GM12801 (cell line): Measurements from ENCODE around the gene PREX1.

Experiments used
- TF ChIP-seq, protein P1 (sequence below): IDR thresholded peaks from one replicate; pipeline ENCODE4 v1.5.1; 2011; ENCODE audit warnings: control low read depth; ENCODE audit not compliant: insufficient read length; ENCODE audit errors: extremely low read depth

PREX1 gene

DNA sequence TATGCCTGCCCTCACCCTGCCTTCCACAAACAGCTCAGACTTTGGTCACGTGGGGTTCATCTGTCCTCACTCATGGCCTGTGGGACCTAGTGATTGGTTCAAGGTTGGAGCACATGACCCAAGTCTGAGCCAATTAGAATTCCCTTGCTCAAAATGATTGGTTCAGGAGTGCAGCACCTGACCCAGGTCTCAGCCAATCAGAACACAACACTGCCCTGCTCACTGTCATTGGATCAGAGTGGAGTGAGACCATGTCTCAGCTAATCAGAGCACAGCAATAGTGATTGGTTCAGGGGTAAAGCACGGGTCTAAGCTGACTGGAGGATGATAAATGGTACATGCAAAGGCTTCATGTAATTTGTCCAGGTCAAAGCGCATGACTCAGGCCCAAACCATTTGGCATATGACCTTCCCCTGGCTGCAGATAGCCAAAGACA is 102.2 kb downstream of the PREX1 start:
- TF ChIP-seq, protein P1, sequence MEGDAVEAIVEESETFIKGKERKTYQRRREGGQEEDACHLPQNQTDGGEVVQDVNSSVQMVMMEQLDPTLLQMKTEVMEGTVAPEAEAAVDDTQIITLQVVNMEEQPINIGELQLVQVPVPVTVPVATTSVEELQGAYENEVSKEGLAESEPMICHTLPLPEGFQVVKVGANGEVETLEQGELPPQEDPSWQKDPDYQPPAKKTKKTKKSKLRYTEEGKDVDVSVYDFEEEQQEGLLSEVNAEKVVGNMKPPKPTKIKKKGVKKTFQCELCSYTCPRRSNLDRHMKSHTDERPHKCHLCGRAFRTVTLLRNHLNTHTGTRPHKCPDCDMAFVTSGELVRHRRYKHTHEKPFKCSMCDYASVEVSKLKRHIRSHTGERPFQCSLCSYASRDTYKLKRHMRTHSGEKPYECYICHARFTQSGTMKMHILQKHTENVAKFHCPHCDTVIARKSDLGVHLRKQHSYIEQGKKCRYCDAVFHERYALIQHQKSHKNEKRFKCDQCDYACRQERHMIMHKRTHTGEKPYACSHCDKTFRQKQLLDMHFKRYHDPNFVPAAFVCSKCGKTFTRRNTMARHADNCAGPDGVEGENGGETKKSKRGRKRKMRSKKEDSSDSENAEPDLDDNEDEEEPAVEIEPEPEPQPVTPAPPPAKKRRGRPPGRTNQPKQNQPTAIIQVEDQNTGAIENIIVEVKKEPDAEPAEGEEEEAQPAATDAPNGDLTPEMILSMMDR, result no peak

DNA sequence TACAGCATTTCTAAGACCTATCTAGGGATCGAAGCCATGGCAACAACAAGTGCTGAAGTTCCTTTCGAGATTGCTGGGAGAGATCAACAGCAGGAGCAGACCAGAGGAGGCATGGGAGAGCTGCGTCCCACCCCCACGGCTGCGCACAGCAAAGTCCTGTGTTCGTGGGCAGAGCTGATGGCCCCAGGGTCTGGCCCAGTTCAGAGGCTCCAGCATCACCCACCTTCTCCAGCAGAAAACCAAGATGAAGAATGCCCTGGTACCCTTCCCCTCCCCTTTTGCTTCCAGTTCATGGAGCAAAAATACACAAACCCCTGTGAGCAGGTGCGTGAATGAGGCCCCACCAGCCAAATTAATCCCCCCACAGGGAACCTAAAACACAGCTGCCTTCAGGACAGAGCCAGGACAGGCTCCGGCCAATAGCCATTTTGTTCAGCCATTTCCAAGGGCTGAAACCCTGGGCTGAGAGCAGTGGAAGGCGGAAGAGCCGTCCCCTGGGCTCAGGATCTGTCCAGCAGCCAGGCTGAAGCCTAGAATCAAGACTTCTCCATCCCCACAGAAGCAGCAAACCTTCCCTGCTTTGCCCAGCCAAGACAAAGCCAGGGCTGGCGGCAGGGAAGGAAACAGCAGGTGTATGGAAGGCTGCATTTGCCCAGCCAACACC is 102.8 kb downstream of the PREX1 start:
- TF ChIP-seq, protein P1, result no peak

DNA sequence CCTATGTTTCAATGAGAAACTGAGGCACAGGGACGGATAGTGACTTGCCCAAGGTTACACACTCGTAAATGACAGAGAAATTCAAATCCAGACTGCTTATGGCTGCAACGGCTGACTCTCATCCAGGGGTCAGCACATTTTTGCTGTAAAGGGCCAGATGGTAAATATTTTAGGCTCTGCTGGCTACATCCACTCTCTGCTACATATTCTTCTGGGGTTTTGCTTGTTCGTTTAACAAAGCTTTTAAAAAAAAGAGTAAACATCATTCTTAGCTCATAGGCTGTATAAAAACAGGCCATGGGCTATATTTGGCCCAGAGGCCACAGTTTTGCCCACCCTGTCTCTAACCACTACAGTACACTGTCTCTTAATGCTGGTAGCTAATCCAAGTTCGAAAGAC is 103.4 kb downstream of the PREX1 start:
- TF ChIP-seq, protein P1, result no peak

DNA sequence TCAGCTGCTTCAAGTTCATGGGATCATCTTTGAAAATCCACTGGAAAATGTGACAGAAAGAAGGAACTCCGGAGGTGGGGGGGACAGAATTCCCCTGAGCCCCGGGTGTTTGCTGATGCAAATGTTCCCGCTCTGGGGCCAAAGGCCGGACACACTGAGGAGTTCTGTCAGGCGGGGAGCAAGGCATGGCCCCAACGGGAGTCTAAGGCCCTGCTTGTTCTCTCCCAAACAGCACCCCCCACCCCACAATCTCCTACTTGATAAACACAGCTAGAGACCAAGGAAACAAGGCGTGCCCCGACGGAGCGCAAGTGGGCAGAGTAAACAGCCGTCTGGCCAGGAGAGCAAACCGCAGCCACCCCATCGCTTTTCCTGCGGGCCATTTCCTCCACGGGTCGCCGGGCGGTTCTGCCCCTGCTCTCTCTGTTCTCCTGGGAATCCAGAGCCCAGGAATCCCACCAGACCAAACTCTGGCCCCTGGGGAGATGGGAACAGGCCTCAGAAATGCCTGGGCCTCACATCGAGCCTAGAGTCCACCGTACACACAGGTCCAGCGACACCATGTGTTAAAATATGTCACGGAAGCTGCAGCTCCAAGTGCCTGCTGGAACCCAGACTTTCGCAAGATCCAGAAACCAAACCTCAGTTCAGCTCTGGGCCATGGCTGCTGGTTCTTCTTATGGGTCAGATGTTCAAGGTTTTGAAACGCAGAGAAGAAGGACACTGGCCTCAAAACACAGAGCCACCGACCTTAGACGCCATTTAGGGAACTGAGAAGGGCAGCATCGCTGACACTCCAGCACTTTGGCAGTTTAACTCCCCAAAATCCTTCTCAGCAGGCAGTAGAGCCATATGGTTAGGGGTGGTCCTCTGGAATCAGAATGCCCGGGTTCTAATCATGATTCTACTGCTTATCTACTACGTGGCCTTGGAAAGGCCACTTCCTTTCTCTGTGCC is 104.2 kb downstream of the PREX1 start:
- TF ChIP-seq, protein P1, result no peak

DNA sequence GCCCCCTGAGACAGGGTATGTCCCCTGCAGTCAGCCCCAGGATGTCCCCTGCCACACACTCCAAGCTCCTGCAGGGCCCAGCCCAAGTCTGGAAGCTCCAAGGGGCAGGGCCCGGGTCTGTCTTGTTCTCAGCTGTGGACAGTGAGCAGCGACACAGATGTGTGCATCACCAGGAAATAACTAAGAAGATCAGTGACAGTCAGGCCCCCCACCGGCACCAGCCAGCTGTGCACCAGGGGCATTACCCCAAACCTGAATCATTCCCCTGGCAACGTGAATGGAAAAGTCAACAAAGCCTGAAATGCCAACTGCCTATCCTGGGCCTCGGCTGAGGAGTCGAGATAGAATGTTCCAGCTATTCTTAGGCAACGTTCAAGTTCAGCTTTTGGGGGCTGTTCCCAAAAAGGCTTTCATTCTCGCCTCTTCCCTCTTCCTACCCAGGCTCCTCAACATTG is 105.0 kb downstream of the PREX1 start:
- TF ChIP-seq, protein P1, result no peak

DNA sequence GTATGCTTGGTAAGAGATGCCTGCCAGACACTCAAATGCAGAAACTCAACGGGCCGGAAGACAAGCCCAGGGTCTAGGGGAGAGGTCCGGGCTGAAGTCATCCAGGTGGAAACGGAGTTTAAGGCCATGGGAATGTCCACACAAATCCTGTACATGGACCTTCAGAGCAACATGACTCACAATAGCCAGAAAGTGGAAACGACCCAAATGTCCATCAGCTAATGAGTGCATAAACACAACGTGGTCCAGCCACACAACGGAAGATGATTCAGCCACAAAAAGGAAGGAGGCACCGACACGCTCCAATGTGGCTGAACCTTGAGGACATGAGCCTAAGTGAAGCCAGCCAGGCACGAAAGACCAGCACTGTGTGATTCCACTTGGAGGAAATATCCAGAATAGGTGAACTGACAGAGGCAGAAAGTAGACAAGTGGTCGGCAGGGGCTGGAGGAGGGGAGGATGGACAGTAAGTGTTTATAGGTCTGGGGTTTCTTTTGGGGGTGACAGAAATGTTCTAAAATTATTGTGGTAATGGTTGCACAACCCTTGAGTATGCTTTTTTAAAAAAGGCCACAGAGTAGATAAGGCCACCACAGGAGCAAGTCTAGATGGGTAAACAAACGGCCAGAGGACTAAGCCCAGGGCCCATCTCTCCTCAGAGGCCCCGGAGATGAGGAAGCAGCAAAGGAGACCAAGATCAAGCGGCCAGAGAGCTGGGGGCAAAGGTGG is 105.6 kb downstream of the PREX1 start:
- TF ChIP-seq, protein P1, result no peak
